GM21786 (cell line): ENCODE measurements around the gene ZNHIT6.
"Not testable (repeated sequence)": the region's sequence is repeated elsewhere in the genome, so short reads cannot be mapped to it uniquely, and the experiment has no call there.

Experiments
- ATAC-seq: cut with Tn5 transposase; IDR thresholded peaks from one replicate; pipeline ENCODE4 v1.9.1; 2021; ENCODE audit not compliant: unreplicated experiment

ZNHIT6 gene

DNA sequence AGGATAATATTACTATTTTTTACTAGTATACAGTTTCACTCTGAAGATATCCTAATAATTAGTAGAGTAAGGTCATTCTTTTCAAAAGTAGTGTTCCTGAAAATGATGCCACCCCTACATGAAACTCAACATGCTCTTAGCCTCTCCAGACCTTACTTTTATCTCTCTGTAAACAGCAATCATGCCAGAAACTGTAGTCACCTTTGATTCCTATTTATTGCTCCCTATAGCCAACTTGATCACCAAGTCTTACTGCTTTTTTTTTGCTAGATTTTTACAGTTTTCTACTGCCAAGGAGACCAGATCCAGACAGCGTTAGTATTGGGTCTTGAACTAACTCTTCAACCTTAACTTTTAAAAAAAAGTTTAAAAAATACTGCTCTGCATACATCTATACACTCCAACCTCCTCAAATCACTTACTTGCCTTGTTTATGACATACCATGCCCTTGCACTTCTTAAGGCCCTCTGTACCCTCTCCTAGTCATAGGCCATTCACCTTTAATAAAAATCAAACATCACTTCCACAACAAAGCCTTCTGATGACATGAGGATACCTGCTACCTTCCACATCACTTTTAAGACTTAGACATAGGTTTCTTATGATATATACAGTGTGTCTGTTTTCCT is 36.1 kb downstream of the ZNHIT6 start:
- no peak for ATAC-seq

DNA sequence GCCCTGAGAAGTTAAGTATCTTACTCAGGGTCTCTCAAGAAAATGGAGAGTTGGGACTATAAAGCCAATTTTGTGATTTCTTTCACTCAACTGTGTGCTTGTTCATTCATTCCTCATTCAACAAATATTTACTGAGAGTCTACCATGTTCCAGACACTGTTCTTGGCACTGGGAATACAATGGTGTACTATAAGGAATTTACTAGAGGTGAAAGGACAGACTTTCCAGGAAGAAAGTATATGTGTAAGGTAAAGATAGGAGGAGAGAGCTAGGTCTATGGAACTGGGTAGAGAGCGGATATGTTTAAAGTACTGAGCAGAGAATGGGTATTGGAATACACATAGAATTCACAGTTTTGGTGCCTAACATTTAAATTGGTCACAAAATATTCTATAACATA is 42.3 kb downstream of the ZNHIT6 start:
- ATAC-seq: no peak

GRCh38 chr1:85663382-85663781 is 44.9 kb downstream of the ZNHIT6 start:
- ATAC-seq: no peak

GRCh38 chr1:85661767-85662166 is 46.5 kb downstream of the ZNHIT6 start:
- no peak for ATAC-seq

- ATAC-seq: no peak
These were observed 47.7 kb downstream of the ZNHIT6 start for GRCh38 chr1:85660541-85660940.

GRCh38 chr1:85659174-85659573 is 49.1 kb downstream of the ZNHIT6 start:
- ATAC-seq: no peak

DNA sequence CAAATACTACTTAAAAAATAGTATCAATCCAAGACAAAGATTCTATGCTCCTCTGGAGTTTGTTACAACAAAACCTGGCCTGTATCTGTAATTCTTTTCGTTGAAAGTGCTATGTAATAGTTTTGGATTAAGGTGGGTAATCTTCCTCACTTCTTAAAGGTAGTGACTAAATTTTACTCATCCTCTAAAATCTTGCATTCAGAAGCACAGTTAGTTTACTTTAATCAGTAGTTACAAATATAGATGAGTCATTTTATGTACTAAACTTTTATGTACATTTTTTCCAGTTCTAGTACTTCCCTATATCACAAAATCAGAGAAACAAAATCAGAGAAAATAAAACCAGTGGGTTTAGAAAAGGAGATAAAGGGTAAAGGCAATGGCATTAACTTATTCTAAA is 51.3 kb downstream of the ZNHIT6 start:
- ATAC-seq: no peak

DNA sequence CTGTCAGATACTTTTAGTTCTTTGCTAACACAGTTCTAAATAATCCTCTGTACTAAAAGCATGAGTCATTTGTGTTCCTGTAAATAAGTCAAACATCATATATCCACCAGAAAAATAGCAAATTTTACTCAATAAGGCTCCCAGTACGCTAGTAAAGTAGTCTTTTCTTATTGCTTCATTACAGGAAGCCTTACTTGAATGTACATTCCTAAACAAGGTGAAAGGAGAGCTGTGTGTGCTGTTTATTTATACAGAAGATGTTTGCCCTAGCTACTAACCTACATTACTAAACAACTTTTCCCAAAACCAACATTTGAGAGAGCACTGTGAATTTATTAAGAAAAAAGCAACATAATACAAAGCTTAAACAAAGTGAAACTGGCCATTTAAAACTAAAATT is 52.0 kb downstream of the ZNHIT6 start:
- no peak for ATAC-seq

- no peak for ATAC-seq
These were observed 52.9 kb downstream of the ZNHIT6 start for GRCh38 chr1:85655315-85655714.

- no peak for ATAC-seq
These were observed 54.0 kb downstream of the ZNHIT6 start for GRCh38 chr1:85654066-85654782.

- no peak for ATAC-seq
These were observed 55.9 kb downstream of the ZNHIT6 start for GRCh38 chr1:85652327-85652726.

GRCh38 chr1:85650645-85651044 is 57.6 kb downstream of the ZNHIT6 start:
- no peak for ATAC-seq

GRCh38 chr1:85649591-85649990 is 58.6 kb downstream of the ZNHIT6 start:
- no peak for ATAC-seq

- ATAC-seq: not testable (repeated sequence)
These were observed 66.4 kb downstream of the ZNHIT6 start for GRCh38 chr1:85641598-85642556.

DNA sequence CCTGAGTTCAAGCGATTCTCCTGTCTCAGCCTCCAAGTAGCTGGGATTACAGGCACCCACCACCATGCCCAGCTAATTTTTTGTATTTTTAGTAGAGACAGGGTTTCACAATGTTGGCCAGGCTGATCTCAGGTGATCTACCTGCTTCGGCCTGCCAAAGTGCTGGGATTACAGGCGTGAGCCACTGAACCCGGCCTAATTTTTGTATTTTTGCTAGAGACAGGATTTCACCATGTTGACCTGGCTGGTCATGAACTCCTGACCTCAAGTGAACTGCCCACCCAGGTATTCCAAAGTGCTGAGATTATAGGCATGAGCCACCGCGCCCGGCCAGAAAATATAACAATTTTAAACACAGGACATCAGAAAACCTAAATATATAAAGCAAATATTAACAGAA is 68.3 kb downstream of the ZNHIT6 start:
- ATAC-seq: not testable (repeated sequence)

DNA sequence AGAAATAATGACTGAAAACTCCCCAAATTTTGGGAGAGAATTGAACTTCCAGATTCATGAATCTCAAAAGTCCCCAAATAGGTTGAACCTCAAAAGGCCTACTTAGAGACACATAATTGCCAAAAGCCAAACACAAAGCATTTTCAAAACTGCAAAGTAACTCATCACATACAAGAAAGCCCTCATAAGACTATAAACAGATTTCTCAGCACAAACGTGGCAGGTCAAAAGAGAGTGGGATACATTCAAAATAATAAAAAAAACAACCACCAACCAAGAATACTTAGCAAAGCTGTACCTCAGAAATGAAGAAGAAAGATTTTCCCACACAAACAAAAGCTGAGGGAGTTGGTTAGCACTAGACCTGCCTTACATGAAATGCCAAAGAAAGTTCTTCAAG is 69.8 kb downstream of the ZNHIT6 start:
- no peak for ATAC-seq

DNA sequence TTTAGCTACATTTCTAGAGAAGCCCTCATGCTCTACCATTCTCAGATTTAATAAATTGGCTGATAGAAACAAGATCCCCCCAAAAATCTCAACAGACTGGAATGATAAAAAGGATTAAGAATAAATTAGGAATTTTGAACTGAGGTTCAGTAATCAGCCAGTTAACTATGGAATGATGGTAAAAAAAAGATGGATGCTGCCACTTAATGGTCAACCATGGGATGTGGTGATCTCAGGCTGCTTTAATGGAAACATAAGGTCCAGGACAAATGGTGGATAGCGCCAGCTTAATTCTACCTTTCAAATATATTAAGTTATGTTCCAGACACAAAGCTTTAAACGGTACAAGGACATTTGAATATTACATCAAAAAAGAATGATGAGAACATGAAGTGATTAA is 77.7 kb downstream of the ZNHIT6 start:
- ATAC-seq: no peak

- ATAC-seq: no peak
These were observed 78.7 kb downstream of the ZNHIT6 start for GRCh38 chr1:85629532-85629920.

DNA sequence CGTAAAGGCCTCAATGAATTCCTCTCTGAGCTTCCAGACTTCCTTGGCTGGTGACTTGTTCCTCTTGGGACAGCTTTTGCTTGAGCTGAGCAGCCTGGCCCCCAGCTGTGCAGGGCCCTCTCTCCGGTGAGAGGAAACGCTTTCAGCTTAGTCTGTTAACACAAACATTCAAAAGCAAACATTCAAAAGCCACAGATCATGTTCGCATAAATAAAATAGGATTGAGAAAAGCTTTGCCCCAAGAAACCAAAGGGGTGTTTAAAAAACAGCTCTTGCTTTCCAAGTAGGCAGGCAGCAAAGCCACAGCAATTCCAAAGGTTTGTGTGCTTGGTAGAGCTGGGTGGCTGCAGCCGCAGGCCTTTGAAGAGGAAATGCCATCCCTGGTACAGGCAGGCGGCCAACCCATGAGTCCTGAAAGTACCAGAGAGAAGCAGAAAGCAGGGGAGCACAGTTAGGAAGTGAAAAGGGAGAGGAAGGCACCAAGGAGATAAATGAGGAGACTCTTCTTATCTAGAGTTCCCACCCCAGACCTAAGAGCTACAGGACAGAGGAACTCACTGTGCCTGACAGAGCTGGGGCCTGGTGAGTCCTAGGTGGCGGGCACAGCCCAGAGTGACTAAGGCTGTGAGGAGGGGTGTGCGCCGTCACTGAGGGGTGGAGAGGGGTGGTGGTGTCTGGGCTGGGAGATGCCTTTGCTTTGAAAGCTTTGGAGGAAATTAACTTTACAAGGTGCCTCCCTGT is 79.3 kb downstream of the ZNHIT6 start:
- ATAC-seq: no peak

- ATAC-seq: no peak
These were observed 81.4 kb downstream of the ZNHIT6 start for GRCh38 chr1:85626818-85627217.

- ATAC-seq: no peak
These were observed 83.9 kb downstream of the ZNHIT6 start for GRCh38 chr1:85624361-85624760.
